Activated naive CD8-positive, alpha-beta T cell treated with anti-CD3 and anti-CD28 coated beads, Interleukin-2, amount 50 U/mL, for 24 hours (primary cell): Measurements from ENCODE around the gene CDCP2.

Experiments
- ATAC-seq: fragments of 150-1000 bp; cut with Tn5 transposase; one replicate; pipeline ENCODE4 v1.10.0; 2021
- DNase-seq: peaks from one replicate; pipeline ENCODE4 v3.0.0; 2021
- H3K27ac Mint-ChIP-seq: one replicate; pipeline ENCODE4 v1.8.0; 2021; ENCODE audit warnings: mild to moderate bottlenecking, mixed read lengths
- H3K27me3 Mint-ChIP-seq: one replicate; pipeline ENCODE4 v1.8.0; 2021; ENCODE audit warnings: mixed read lengths
- H3K36me3 Mint-ChIP-seq: one replicate; pipeline ENCODE4 v1.8.0; 2021; ENCODE audit warnings: low read depth, mixed read lengths
- H3K4me1 Mint-ChIP-seq: one replicate; pipeline ENCODE4 v1.8.0; 2021; ENCODE audit warnings: mixed read lengths
- H3K4me3 Mint-ChIP-seq: one replicate; pipeline ENCODE4 v1.8.0; 2021; ENCODE audit warnings: mild to moderate bottlenecking, moderate library complexity, mixed read lengths
- H3K9me3 Mint-ChIP-seq: one replicate; pipeline ENCODE4 v1.8.0; 2021; ENCODE audit warnings: mixed read lengths

CDCP2 gene

DNA sequence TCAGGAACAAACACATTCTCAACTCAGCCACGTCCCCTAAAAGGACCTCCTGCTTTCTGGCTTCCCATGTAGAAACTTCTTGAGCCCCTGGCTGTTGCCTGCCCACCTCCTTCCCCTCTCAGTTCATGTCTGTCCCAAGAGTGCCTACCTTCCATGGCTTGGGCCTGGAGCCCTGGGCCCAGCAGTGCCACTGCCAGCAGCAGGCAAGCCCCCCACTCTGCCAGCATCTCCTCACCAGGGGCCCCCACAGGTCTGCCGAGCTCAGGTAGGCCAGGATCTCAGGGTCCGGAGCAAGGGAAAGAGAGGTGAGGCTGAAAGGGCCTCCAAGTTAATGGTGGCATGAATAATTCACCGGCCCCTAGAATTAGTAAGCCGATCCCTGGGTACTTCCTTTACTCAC lies at the start of gene CDCP2:
TSS of gene CDCP2 (minus strand) at position 305 of the 400 bp plus-strand sequence. CDS start at position 227, 78 bp downstream.
- Mint-ChIP-seq H3K27me3 (no peaks in the 10 kb centered on the region), H3K4me1 (no peaks in the 10 kb centered on the region), H3K9me3 (no peaks in the 10 kb centered on the region), H3K36me3 (no peaks in the 10 kb centered on the region), H3K27ac (no peak within 1 kb of the TSS), H3K4me3 (no peak within 1 kb of the TSS)
- ATAC-seq (no peak), DNase-seq (no peak)

DNA sequence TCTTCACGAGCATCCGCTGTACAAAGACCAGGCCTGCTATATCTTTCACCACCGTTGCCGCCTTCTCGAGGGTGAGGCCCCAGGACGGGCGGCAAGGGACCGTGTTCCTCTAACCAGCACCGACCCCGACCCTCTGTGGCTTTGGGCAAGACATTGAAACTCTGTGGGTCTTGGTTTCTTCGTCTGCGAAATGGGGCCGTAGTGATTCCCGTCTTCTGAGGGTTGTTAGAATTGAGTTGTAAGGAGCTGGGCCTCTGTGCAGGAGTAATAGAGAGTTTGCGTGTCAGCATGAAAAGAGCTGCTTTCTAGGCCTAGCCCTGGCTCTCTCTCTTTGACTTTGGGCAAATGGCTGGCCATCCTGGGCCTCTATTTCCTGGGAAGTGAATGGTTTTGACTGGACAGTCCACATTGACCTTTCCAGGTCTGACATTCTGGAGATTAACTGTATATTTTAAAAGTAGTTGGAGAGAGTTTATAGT lies 47.8 kb upstream of the CDCP2 start:
- peak overlapping the region; percentile 96 for H3K4me3 Mint-ChIP-seq
- no peaks in the 10 kb centered on the region for H3K27me3 Mint-ChIP-seq
- peak overlapping the region; percentile 93 for H3K27ac Mint-ChIP-seq
- peaks cover 32% of the 10 kb centered on the region for H3K4me1 Mint-ChIP-seq
- H3K9me3 Mint-ChIP-seq = no peaks in the 10 kb centered on the region
- DNase-seq (peak; percentile 22), ATAC-seq (peak; percentile 5)
- H3K36me3 Mint-ChIP-seq = peaks cover 31% of the 10 kb centered on the region

DNA sequence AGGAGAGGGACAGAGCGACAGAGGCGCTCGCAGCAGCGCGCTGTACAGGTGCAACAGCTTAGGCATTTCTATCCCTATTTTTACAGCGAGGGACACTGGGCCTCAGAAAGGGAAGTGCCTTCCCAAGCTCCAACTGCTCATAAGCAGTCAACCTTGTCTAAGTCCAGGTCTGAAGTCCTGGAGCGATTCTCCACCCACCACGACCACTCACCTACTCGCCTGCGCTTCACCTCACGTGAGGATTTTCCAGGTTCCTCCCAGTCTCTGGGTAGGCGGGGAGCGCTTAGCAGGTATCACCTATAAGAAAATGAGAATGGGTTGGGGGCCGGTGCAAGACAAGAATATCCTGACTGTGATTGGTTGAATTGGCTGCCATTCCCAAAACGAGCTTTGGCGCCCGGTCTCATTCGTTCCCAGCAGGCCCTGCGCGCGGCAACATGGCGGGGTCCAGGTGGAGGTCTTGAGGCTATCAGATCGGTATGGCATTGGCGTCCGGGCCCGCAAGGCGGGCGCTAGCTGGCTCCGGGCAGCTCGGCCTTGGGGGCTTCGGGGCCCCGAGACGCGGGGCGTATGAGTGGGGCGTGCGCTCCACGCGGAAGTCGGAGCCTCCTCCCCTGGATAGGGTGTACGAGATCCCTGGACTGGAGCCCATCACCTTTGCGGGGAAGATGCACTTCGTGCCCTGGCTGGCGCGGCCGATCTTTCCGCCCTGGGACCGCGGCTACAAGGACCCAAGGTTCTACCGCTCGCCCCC lies 47.1 kb upstream of the CDCP2 start, which contains the start of the genes CYB5RL and MRPL37:
TSS of gene CYB5RL (minus strand) at position 266 of the 754 bp plus-strand sequence. CDS start 4,414 bp downstream, outside the sequence.
TSS of gene MRPL37 (plus strand) at position 403 of the 754 bp plus-strand sequence. CDS start at position 480, 77 bp downstream.
- no peaks in the 10 kb centered on the region for H3K27me3 Mint-ChIP-seq

DNA sequence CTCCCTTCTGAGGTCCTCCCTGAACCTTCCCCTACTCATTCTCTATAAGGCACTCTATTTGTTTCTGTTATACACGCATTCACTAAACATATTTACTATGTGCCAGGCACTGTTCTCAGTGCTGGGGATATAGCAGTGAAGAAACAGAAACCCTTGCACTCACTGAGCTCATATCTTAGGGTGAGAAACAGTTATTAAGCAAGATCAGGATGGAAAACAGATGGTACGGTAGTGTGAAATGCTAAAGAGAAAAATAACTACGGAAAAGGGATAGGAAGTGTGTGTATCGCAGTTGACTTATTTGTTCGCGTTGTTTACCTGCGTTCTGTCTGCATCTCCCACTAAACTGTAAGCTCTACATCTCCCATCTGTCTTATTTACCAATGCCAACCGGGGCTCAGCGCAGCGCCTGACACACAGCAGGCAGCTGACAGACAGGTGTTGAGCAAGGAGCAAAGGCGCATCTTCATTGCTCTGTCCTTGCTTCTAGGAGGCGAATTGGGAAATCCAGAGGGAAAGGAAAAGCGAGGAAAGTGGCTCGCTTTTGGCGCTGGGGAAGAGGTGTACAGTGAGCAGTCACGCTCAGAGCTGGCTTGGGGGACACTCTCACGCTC lies 46.5 kb upstream of the CDCP2 start:
- ATAC-seq = no peak
- Mint-ChIP-seq H3K9me3 (no peaks in the 10 kb centered on the region), H3K4me3 (peak overlapping the region; percentile 96), H3K27ac (peak overlapping the region; percentile 93), H3K4me1 (peaks cover 32% of the 10 kb centered on the region), H3K36me3 (peaks cover 24% of the 10 kb centered on the region), H3K27me3 (no peaks in the 10 kb centered on the region)
- no peak for DNase-seq

More for the DNA sequence above, 47.1 kb upstream of the CDCP2 start, which contains the start of the genes CYB5RL and MRPL37:
- DNase-seq (peak; percentile 89), ATAC-seq (peak; percentile 97)
- peaks cover 32% of the 10 kb centered on the region for H3K4me1 Mint-ChIP-seq
- peak within 1 kb of the TSS; percentile 96 for H3K4me3 Mint-ChIP-seq
- H3K27ac Mint-ChIP-seq = peak within 1 kb of the TSS; percentile 93
- H3K36me3 Mint-ChIP-seq = peaks cover 25% of the 10 kb centered on the region
- H3K9me3 Mint-ChIP-seq = no peaks in the 10 kb centered on the region

DNA sequence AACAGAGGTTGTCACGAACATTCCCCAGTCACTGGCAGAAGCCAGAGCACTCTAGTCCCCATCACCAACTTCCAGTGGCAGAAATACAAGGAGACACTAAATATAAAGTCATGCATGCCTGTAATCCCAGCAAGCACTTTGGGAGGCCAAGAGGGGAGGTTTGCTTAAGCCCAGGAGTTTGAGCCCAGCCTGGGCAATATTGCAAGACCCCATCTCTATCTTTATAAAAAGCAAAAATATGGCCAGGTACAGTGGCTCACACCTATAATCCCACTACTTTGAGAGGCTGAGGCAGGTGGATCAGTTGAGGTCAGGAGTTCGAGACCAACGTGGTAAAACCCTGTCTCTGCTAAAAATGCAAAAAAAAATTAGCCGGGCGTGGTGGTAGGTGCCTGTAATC lies 40.7 kb upstream of the CDCP2 start:
- Mint-ChIP-seq H3K36me3 (peaks cover 7% of the 10 kb centered on the region), H3K27me3 (no peaks in the 10 kb centered on the region), H3K27ac (no peak overlapping the region), H3K9me3 (no peaks in the 10 kb centered on the region), H3K4me3 (no peak overlapping the region), H3K4me1 (no peaks in the 10 kb centered on the region)
- DNase-seq = no peak
- ATAC-seq = no peak

DNA sequence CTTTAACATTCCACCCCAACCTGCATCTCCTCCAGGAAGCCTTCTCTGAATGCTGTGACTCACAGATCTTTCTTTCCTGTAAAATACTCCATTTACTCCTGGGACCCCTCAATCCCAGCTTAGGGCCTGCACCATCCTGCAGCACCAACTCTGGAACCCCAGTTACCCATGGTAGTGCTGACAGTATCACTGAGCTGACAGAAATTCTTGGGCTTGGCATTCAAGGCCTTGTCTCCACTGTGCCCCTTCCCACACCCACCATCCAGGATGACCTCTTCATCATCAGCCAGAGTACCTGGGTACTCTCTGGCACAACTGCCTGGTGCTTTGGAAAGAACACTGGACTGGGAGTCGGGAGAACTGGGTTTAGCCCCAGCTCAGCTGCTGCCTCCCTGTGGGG lies 38.7 kb upstream of the CDCP2 start:
- ATAC-seq (no peak), DNase-seq (no peak)
- no peaks in the 10 kb centered on the region for H3K9me3 Mint-ChIP-seq
- no peaks in the 10 kb centered on the region for H3K27me3 Mint-ChIP-seq
- H3K36me3 Mint-ChIP-seq = peaks cover 10% of the 10 kb centered on the region
- H3K4me1 Mint-ChIP-seq = no peaks in the 10 kb centered on the region
- no peak overlapping the region for H3K27ac Mint-ChIP-seq
- H3K4me3 Mint-ChIP-seq = no peak overlapping the region

DNA sequence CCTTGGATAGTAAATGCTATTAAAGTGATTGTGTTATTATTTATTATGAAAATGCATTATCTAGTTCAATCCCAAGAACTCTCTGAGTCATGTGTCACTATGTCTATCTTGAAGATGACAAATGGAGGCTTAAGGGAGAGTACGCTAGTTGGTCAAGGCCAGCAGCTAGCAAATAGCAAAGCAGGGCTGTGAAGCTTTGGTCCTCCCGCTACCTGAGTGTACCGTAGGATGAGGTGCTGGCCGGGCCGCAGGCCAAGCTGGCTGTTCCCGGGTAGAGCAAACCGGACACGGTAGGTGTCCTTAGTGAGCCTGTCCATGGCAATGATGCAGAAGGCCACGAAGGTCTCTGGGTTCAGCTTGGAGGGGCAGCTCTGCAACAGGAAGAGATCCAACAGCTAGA lies 37.7 kb upstream of the CDCP2 start:
- DNase-seq (no peak), ATAC-seq (no peak)
- Mint-ChIP-seq H3K4me3 (no peak overlapping the region), H3K9me3 (no peaks in the 10 kb centered on the region), H3K27me3 (no peaks in the 10 kb centered on the region), H3K27ac (no peak overlapping the region), H3K36me3 (peaks cover 16% of the 10 kb centered on the region), H3K4me1 (no peaks in the 10 kb centered on the region)

DNA sequence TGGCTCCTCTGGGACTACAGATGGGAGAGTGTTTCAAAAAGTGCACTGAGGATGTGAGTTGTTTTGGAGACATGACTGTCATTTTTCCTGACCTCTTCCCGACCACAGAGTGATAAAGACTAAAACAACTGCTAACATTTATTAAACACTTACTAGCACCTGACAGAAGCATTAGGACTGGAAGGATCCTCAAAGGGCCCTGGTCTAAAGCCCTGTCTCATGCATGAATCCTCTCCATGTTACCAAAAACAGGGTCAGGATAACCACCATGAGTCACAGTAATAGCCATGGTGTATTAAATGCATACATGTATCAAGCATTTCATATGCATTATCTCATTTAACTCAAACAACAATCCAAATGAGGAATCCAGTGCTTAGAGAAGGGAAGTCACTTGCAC lies 35.5 kb upstream of the CDCP2 start:
- Mint-ChIP-seq H3K36me3 (peaks cover 11% of the 10 kb centered on the region), H3K27me3 (no peaks in the 10 kb centered on the region), H3K27ac (no peak overlapping the region), H3K4me1 (no peaks in the 10 kb centered on the region), H3K9me3 (no peaks in the 10 kb centered on the region), H3K4me3 (no peak overlapping the region)
- DNase-seq = no peak
- ATAC-seq = no peak

DNA sequence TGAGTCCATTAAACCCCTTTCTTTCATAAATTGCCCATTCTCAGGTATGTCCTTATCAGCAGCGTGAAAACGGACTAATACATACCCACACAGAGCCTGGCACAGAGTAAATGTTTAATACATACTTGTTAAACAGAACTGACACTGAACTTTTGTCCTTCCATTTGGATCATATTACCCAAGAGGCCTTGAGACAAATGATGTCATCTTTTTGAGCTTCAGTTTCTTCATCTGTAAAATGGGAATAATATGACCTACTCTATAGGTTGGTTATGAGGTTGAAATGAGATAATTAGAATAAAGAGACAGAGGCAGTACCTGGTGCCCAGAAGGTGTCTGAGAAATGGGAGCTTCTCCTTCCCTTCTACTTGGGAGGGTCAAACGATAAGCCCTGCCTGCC lies 33.3 kb upstream of the CDCP2 start:
- ATAC-seq (no peak), DNase-seq (no peak)
- no peaks in the 10 kb centered on the region for H3K27me3 Mint-ChIP-seq
- H3K9me3 Mint-ChIP-seq = no peaks in the 10 kb centered on the region
- H3K36me3 Mint-ChIP-seq = peaks cover 15% of the 10 kb centered on the region
- no peak overlapping the region for H3K27ac Mint-ChIP-seq
- no peaks in the 10 kb centered on the region for H3K4me1 Mint-ChIP-seq
- H3K4me3 Mint-ChIP-seq = no peak overlapping the region

DNA sequence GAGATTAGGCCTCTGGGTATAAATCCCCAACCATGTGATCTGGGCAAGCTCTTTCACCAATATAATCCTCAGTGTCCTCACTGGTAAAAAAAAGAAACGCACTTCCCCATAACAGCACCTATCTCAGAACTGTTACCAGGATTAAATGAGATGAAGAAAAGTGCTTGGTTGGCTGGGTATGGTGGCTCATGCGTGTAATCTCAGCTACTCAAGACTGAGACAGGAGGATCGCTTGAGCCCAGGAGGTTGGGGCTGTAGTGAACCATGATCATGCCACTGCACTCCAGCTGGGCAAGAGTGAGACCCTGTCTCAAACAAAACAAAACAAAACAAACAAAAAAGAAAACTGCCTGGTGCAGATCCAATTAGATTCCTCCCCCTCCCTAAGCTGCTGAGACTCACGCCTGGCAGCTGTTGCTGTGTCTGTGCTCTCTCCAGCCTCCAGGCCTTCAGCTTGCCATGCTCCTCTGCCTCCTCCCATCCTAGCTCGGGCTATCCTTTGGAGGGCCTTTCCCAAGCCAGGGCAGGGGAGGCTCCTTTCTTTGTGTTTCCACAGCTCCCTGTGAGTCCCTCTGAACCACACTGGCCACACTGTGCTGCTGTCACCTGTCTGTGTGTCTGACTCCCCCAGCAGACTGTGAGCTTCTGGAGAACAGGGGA lies 28.0 kb upstream of the CDCP2 start:
- H3K36me3 Mint-ChIP-seq = peaks cover 7% of the 10 kb centered on the region
- no peak overlapping the region for H3K27ac Mint-ChIP-seq
- no peak overlapping the region for H3K4me3 Mint-ChIP-seq
- no peak for DNase-seq
- H3K9me3 Mint-ChIP-seq = no peaks in the 10 kb centered on the region
- H3K27me3 Mint-ChIP-seq = no peaks in the 10 kb centered on the region
- no peak for ATAC-seq
- H3K4me1 Mint-ChIP-seq = no peaks in the 10 kb centered on the region

DNA sequence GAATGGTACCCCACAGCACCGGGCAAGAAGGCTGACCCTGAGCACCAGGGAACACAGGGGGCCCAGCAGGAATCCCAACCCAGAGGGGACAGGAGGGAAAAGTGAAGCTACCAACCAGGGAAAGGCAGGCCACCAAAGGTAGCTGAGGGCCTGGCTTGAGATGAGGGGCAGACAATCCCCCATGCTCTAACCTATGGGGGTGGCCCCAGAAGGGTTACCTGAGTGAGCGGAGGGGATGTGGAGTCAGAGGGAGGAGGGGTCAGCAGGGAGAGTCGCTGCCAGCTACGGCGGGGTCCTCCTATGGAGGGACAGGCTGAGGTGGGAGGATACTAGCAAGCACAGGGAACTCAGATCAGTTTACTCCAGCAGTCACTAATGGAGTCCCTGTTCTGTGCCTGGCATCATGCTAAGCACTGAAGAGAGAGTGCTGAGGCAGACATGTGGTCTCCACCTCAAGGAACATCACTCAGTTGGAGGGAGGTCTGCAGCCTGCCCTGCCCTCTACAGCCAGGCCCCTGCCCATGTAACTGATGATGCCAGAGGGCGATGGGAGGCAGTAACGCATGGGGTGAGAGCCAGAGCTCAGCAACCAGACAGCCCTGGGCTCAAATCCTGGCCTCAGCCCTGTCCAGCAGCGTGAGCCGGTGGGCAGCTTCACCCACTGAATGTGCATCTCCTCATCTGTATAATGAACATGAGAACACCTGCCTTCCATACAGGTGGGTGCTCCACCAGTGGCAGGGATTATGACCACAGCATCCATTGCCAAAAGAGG lies 25.7 kb upstream of the CDCP2 start:
- Mint-ChIP-seq H3K27me3 (no peaks in the 10 kb centered on the region), H3K4me1 (no peaks in the 10 kb centered on the region), H3K4me3 (no peak overlapping the region), H3K36me3 (peaks cover 4% of the 10 kb centered on the region), H3K27ac (no peak overlapping the region), H3K9me3 (no peaks in the 10 kb centered on the region)
- no peak for DNase-seq
- ATAC-seq = no peak

DNA sequence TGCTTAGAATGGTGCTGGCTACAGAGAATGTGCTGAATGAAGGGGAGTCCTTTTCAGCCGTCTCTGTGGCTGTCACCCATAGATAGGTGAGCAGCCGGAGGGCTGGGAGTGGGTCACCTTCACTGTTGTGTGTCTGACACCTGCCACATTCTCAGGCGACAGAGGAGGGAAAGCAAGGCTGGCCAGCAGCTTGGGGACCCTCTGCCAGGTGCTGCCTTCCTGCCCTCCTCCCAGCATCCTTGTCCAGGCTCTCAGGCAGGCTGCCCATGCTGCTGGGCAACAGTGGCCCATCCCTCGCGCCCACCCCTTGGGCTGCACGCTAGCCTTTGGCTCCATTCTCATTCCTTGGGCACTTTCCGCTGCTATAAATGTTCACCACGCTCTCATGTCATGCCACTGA lies 24.9 kb upstream of the CDCP2 start:
- Mint-ChIP-seq H3K27ac (no peak overlapping the region), H3K9me3 (no peaks in the 10 kb centered on the region), H3K4me3 (no peak overlapping the region), H3K36me3 (no peaks in the 10 kb centered on the region), H3K4me1 (no peaks in the 10 kb centered on the region), H3K27me3 (no peaks in the 10 kb centered on the region)
- ATAC-seq = no peak
- DNase-seq = no peak

DNA sequence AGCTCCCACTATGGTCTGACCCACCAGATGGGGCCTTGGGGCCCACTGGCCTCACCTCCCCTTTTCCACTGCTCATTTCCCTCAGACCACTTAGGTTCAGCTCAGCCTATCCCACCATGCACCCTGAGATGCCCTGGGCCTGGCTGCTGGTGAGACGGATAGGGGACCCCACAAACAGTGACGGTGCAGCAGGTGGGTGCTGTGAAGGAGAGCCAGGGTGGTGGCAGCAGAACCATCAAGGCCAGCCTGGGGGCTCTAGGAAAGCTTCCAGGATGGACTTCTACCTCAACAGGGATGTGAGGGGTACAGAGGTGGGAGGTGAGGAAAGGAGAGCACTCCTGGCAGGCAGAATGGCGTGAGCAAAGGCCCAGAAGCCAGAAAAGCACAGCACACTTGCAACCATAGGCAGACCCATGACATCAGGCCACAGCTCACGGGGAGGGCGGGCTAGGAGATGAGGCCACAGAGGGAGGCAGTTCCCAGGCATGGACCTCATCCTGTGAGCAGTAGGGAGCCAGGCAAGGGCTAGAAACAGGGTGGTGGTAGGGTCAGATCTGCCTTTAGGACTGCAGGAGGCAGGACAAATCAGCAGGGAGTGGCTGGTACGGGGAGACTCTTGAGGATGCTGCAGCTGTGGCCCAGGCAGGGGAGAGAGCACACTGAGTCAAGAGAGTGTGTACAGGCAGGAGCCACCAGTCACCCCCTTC lies 24.0 kb upstream of the CDCP2 start:
- ATAC-seq (no peak), DNase-seq (no peak)
- Mint-ChIP-seq H3K27me3 (no peaks in the 10 kb centered on the region), H3K36me3 (no peaks in the 10 kb centered on the region), H3K9me3 (no peaks in the 10 kb centered on the region), H3K27ac (no peak overlapping the region), H3K4me1 (no peaks in the 10 kb centered on the region), H3K4me3 (no peak overlapping the region)

DNA sequence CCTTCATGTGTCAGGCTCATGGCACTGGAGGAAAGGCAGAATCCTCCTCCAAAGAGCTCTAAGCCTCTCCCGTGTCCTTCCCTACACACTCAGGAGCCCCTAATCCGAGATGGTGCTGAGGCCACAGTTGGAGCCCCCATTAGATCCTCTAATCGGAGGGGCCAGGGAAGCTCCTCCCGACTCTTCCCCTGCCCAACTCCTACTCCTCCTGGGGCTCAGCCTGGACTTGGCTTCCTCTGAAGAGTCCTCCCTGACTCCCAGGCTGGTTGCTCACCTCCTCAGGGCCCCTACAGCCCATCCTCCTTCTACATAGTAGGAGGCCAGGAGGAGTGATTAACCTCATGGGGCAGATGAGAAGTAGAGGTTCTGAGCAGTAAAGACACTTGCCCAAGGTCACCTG lies 21.3 kb upstream of the CDCP2 start:
- Mint-ChIP-seq H3K4me1 (peaks cover 6% of the 10 kb centered on the region), H3K27ac (no peak overlapping the region), H3K4me3 (no peak overlapping the region), H3K36me3 (no peaks in the 10 kb centered on the region), H3K9me3 (no peaks in the 10 kb centered on the region), H3K27me3 (no peaks in the 10 kb centered on the region)
- ATAC-seq = no peak
- no peak for DNase-seq
